Astrocyte (in vitro differentiated cells and primary cell): Measurements from ENCODE around the gene EPX.

ENCODE experiments used
- CTCF ChIP-seq: IDR thresholded peaks from 2 replicates; pipeline ENCODE4 v1.5.1; 2011; ENCODE audit warnings: low read depth, mild to moderate bottlenecking, inconsistent platforms, low read length, moderate library complexity; ENCODE audit not compliant: insufficient read depth
- EZH2 ChIP-seq: IDR thresholded peaks from 2 replicates; pipeline ENCODE4 v1.6.1; 2012; ENCODE audit warnings: mild to moderate bottlenecking, low read length, inconsistent platforms; ENCODE audit not compliant: insufficient read depth

DNA sequence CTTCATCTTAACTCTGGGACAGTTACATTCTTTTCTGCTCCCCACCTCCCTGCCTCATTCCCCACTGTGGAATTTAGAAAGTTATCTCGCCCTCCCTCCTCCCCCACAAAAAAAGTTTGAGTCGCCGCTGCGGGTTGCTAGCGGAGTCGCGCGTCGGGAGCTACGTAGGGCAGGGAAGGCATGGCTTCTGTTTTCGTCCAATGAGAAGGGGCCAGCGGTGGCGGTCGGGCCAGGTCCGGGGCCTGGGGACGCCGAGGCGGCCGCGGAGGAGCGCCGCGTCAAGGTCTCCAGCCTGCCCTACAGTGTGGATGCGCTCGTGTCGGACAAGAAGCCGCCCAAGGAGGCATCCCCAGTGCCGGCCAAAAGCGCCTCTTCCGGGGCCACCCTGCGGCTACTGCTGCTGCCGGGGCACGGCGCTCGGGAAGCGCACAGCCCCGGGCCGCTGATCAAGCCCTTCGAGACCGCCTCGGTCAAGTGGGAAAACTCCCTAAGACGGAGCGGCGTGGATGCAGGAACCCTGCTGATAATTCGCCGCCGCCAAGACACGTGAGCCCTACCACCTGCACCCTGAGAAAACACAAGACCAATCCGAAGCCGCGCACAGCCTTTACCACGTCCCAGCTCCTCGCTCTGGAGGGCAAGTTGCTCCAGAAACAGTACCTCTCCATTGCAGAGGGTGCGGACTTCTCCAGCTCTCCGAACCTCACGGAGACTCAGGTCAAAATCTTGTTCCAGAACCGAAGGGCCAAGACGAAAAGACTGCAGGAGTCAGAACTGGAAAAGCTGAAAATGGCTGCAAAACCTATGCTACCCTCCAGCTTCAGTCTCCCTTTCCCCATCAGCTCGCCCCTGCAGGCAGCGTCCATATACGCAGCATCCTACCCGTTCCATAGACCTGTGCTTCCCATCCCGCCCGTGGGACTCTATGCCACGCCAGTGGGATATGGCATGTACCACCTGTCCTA lies 35.4 kb upstream of the EPX start:
- TF ChIP-seq CTCF, result no peak
- TF ChIP-seq EZH2, result peak; percentile 77
